CD4-positive, alpha-beta T cell treated with Interleukin-12 subunit alpha and Interleukin-12 subunit beta, for 1 hour (primary cell): ENCODE data around the gene ERVK3-1.
A peak's percentile ranks its signal among the peaks of the same experiment; 100 is the strongest.
"Not testable (repeated sequence)": the region's sequence is repeated elsewhere in the genome, so short reads cannot be mapped to it uniquely, and the experiment has no call there.

Experiments used
- DNase-seq: peaks from one replicate; pipeline ENCODE4 v3.0.0-alpha.2; 2020

Gene ERVK3-1

GRCh38 chr19:58346961-58347929, 42.1 kb downstream of the ERVK3-1 start:
- DNase-seq = peak; percentile 77

GRCh38 chr19:58348080-58348479, 42.9 kb downstream of the ERVK3-1 start:
- not testable (repeated sequence) for DNase-seq

- DNase-seq = no peak
Observed at GRCh38 chr19:58349590-58349989, 44.4 kb downstream of the ERVK3-1 start.

- DNase-seq = no peak
Observed at GRCh38 chr19:58350001-58350861, 45.1 kb downstream of the ERVK3-1 start.

- DNase-seq = no peak
Observed at GRCh38 chr19:58350871-58351557, 45.8 kb downstream of the ERVK3-1 start.

GRCh38 chr19:58351558-58351878, 46.3 kb downstream of the ERVK3-1 start:
- no peak for DNase-seq

GRCh38 chr19:58351990-58352755, 47.0 kb downstream of the ERVK3-1 start:
- no peak for DNase-seq

- DNase-seq = no peak
Observed at GRCh38 chr19:58352760-58353671, 47.8 kb downstream of the ERVK3-1 start, which contains the start of gene A1BG. Gene A1BG, minus strand, starts transcription at chr19:58353492. Its CDS starts 55 bp downstream, at chr19:58353437.

- no peak for DNase-seq
Observed at GRCh38 chr19:58353717-58354477, 48.7 kb downstream of the ERVK3-1 start.

- DNase-seq = no peak
Observed at GRCh38 chr19:58354478-58355030, 49.4 kb downstream of the ERVK3-1 start.

- no peak for DNase-seq
Observed at GRCh38 chr19:58355215-58355796, 50.1 kb downstream of the ERVK3-1 start.

- peak; percentile 32 for DNase-seq
Observed at GRCh38 chr19:58355908-58356765, 51.0 kb downstream of the ERVK3-1 start.

GRCh38 chr19:58356766-58357480, 51.7 kb downstream of the ERVK3-1 start:
- no peak for DNase-seq

- DNase-seq = no peak
Observed at GRCh38 chr19:58357481-58358145, 52.4 kb downstream of the ERVK3-1 start.

GRCh38 chr19:58361900-58362271, 56.7 kb downstream of the ERVK3-1 start:
- DNase-seq = peak; percentile 36

- peak; percentile 98 for DNase-seq
Observed at GRCh38 chr19:58362272-58362994, 57.3 kb downstream of the ERVK3-1 start, which contains the start of gene ZNF497. Gene ZNF497, minus strand, starts transcription at chr19:58362751. Its CDS starts 5,116 bp downstream, at chr19:58357635.
